CD1c-positive myeloid dendritic cell (primary cell): ENCODE measurements around the gene LRRC51.
"Not testable (repeated sequence)": the region's sequence is repeated elsewhere in the genome, so short reads cannot be mapped to it uniquely, and the experiment has no call there.

ENCODE experiments used
- DNase-seq: peaks from one replicate; pipeline ENCODE4 v3.0.0-alpha.2; 2016; ENCODE audit errors: extremely low spot score

LRRC51 gene

GRCh38 chr11:72139500-72139899, 58.9 kb downstream of the LRRC51 start:
- DNase-seq = no peak

DNA sequence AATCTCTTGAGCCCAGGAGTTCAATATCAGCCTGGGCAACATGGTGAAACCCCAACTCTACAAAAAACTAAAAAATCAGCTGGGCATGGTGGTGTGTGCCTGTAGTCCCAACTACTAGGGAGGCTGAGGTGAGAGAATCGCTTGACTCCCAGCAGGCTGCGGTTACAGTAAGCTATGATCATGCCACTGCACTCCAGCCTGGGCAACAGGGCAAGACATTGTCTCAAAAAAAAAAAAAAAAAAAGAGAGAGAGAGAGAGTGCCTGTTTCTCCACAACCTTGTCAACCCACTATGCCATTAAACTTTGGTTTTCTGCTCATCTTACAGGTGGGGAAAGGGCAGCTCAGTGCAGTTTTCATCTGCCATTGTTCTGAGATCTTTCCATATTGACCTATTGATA, 60.0 kb downstream of the LRRC51 start:
- no peak for DNase-seq

DNA sequence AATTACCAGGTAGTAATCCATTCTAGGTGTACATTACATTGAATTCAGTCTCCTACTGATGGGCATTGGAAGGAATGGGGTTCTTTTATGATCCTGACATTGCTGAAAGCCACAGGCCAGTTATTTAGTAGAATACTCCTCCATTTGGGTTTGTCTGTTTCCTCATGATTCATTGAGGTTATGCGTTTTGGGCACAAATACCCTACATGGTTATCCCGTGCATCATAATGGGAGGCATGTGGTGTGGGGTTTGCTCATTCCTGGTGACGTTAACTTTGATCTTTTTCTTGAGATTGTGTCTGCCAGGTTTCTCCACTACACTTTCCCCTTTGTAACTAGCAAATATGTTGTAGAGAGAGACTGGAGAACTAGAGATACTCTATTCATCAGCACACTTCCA, 60.4 kb downstream of the LRRC51 start:
- DNase-seq = no peak

DNA sequence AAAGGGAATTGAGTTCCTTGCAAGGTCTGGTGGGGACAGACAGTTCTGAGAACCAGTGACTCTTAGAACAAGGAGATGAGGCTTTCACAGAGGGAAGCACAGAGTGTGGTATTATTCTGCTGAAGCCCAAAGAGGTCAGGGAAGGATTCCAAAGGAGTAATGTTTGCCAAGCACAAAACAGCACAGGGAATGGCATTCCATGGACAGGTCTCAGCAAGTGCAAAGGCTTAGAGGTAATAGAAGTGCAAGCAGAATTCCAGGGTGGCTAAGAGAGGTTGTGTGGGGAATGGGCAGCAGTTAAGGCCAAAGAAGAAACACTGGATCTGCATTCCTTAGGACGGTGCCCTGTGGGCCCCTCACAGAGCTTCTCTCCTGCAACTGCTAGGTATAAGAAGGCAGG, 61.4 kb downstream of the LRRC51 start:
- DNase-seq = not testable (repeated sequence)

GRCh38 chr11:72142543-72142942, 61.9 kb downstream of the LRRC51 start:
- not testable (repeated sequence) for DNase-seq

GRCh38 chr11:72144807-72145565, 64.3 kb downstream of the LRRC51 start:
- DNase-seq = no peak
